ENCODE measurements around the gene IER2.

IER2 gene

DNA sequence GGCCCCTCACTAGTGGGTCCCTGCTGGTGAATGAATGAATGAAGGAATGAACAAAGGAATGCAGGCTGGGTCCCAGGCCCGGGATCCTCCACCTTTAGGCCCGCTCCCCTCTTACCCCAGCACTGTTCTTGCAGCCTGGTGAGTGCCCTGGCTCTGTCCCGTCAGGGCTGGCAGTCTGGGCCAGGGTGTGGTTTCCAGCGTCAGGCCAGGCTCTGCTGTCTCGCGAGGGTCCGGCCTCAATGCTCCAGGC is 47.9 kb upstream of the IER2 start:
- H3F3A ChIP-seq (ENCODE audit: insufficient read depth, low read length), result 0 out of 2 replicates have a peak, but pooled peaks cover 3% of the 10 kb centered on the region
- no peaks in the 10 kb centered on the region for H3K9me3 ChIP-seq (ENCODE audit: low read length)
- H3K4me3 ChIP-seq (ENCODE audit: low read depth, low read length, poor library complexity, severe bottlenecking), result peak overlapping the region; percentile 62
- no peaks in the 10 kb centered on the region for H3K79me2 ChIP-seq (ENCODE audit: insufficient read depth, low read length)
- H2AFZ ChIP-seq (ENCODE audit: low read length), result no peak overlapping the region
- H3K4me2 ChIP-seq (ENCODE audit: low read length), result peak overlapping the region; percentile 62
- H3K27me3 ChIP-seq (ENCODE audit: insufficient read depth, low read length), result no peaks in the 10 kb centered on the region; the same call in 1 of the 2 replicates
- peak overlapping the region; percentile 98 for H3K27ac ChIP-seq (ENCODE audit: low read depth, low read length, poor library complexity, severe bottlenecking)
- no peaks in the 10 kb centered on the region for H4K20me1 ChIP-seq (ENCODE audit: insufficient read depth, low read length)
- H3K36me3 ChIP-seq (ENCODE audit: insufficient read depth, low read length), result peaks cover 12% of the 10 kb centered on the region; the same call in 1 of the 2 replicates
- no peaks in the 10 kb centered on the region for H3K9me2 ChIP-seq (ENCODE audit: low read depth, low read length)
- TF ChIP-seq, protein P1, sequence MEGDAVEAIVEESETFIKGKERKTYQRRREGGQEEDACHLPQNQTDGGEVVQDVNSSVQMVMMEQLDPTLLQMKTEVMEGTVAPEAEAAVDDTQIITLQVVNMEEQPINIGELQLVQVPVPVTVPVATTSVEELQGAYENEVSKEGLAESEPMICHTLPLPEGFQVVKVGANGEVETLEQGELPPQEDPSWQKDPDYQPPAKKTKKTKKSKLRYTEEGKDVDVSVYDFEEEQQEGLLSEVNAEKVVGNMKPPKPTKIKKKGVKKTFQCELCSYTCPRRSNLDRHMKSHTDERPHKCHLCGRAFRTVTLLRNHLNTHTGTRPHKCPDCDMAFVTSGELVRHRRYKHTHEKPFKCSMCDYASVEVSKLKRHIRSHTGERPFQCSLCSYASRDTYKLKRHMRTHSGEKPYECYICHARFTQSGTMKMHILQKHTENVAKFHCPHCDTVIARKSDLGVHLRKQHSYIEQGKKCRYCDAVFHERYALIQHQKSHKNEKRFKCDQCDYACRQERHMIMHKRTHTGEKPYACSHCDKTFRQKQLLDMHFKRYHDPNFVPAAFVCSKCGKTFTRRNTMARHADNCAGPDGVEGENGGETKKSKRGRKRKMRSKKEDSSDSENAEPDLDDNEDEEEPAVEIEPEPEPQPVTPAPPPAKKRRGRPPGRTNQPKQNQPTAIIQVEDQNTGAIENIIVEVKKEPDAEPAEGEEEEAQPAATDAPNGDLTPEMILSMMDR (IDR thresholded peaks at IDR 0.05; ENCODE audit: low read length), result no peak
- no peak for TF ChIP-seq EZH2 (IDR thresholded peaks at IDR 0.05; ENCODE audit: borderline replicate concordance, low read length)
- peak overlapping the region; percentile 69 for H3K9ac ChIP-seq (ENCODE audit: low read length)
- peaks cover 78% of the 10 kb centered on the region for H3K4me1 ChIP-seq (ENCODE audit: insufficient read depth, low read length, severe bottlenecking)

DNA sequence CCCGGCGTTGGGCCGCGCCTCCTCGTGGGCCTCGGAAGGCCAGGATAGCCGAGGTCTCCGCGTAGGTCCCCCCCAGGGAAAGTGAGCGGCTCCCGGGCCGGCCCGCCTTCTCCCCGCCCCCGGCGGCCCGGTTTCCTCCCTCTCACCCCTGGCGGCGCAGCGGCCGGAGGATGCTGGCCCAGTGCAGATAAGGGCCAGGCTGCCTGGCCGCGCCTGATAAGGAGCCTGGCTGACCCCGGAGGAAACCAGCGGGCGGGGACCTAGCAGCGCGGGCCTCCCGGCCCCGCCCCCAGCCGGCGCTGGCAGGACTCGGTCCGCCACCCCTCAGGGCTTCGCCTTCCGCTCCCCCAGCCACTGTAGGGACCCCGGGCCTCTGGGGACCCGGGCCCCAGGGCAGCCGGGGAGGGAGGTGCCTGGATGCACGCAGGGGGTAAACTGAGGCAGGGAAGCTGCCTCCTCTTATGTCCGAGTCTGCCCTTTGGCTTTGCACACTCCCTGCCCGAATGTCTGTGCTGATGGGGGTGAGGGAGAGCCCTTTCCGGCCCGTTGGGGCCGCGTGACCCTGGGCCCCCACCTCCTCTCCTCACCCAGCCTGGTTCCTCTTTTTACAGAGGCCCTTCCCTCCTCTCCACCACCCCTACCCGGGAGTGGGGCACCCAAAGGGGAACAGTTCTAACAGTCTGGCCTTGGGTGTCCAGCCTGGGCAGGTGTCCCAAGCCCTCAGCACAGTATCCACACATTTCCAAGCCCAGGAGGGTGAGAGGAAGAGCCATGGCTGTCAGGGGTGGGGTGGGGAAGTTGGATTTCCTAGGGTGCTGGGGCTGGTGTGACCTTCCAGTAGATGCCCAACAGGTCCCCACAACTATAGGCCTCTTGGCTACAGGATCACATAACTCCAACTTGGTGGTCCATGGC is 47.3 kb upstream of the IER2 start, which contains the start of gene LYL1:
TSS of gene LYL1 (minus strand) at position 193 of the 915 bp plus-strand sequence. CDS start 1,687 bp downstream, outside the sequence.
- peak within 1 kb of the TSS; percentile 62 for H3K4me3 ChIP-seq (ENCODE audit: low read depth, low read length, poor library complexity, severe bottlenecking)
- peak within 1 kb of the TSS; percentile 62 for H3K4me2 ChIP-seq (ENCODE audit: low read length)

DNA sequence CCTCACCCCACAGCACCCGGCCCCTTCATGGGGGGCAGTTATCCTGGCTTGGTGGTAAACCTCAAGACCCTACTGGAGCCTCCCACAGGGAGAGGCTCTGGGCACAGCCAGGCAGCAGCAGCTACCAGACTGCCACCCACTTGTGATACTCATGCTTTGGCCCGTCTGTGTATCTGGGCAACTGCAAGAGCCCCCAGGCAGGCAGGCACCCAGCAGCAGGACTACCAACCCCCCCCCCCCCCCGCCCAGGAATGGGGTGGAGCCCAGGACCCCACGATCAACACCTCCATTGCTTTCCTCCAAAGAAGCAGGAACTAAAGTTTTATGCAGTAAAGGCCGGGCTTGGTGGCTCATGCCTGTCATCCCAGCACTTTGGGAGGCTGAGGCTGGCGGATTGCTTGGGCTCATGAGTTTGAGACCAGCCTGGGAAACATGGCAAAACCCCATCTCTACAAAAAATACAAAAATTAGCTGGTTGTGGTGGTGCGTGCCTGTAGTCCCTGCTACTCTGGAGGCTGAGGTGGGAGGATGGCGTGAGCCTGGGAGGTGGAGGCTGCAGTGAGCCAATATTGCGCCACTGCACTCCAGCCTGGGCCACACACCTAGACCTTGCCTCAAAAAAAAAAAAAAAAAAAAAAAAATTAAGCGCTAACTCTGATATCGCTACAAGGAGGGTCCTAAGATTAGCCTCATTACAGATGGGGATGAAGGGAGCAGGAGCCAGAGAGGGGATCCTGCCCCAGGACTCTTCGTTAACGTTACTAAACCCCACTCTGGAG is 46.4 kb upstream of the IER2 start:
- no peak for TF ChIP-seq EZH2 (IDR thresholded peaks at IDR 0.05; ENCODE audit: borderline replicate concordance, low read length)
- TF ChIP-seq, protein P1 (IDR thresholded peaks at IDR 0.05; ENCODE audit: low read length), result no peak
- Histone ChIP-seq H3F3A (ENCODE audit: insufficient read depth, low read length) (0 out of 2 replicates have a peak, but pooled peaks cover 3% of the 10 kb centered on the region), H3K27ac (ENCODE audit: low read depth, low read length, poor library complexity, severe bottlenecking) (peak overlapping the region; percentile 98), H3K9ac (ENCODE audit: low read length) (peak overlapping the region; percentile 91), H3K27me3 (ENCODE audit: insufficient read depth, low read length) (no peaks in the 10 kb centered on the region; the same call in 1 of the 2 replicates), H3K36me3 (ENCODE audit: insufficient read depth, low read length) (peaks cover 15% of the 10 kb centered on the region; the same call in 1 of the 2 replicates), H3K4me2 (ENCODE audit: low read length) (peak overlapping the region; percentile 92), H4K20me1 (ENCODE audit: insufficient read depth, low read length) (no peaks in the 10 kb centered on the region), H3K9me3 (ENCODE audit: low read length) (no peaks in the 10 kb centered on the region), H2AFZ (ENCODE audit: low read length) (no peak overlapping the region), H3K4me1 (ENCODE audit: insufficient read depth, low read length, severe bottlenecking) (peaks cover 74% of the 10 kb centered on the region), H3K9me2 (ENCODE audit: low read depth, low read length) (no peaks in the 10 kb centered on the region), H3K4me3 (ENCODE audit: low read depth, low read length, poor library complexity, severe bottlenecking) (peak overlapping the region; percentile 80), H3K79me2 (ENCODE audit: insufficient read depth, low read length) (no peaks in the 10 kb centered on the region)

More for the DNA sequence above, 47.3 kb upstream of the IER2 start, which contains the start of gene LYL1:
- TF ChIP-seq, protein P1 (IDR thresholded peaks at IDR 0.05; ENCODE audit: low read length), result no peak
- no peak for TF ChIP-seq EZH2 (IDR thresholded peaks at IDR 0.05; ENCODE audit: borderline replicate concordance, low read length)
- Histone ChIP-seq H3K9me2 (ENCODE audit: low read depth, low read length) (no peaks in the 10 kb centered on the region), H3K27me3 (ENCODE audit: insufficient read depth, low read length) (no peaks in the 10 kb centered on the region; the same call in 1 of the 2 replicates), H3K79me2 (ENCODE audit: insufficient read depth, low read length) (no peaks in the 10 kb centered on the region), H3K27ac (ENCODE audit: low read depth, low read length, poor library complexity, severe bottlenecking) (peak within 1 kb of the TSS; percentile 98), H3K4me1 (ENCODE audit: insufficient read depth, low read length, severe bottlenecking) (peaks cover 78% of the 10 kb centered on the region), H3K36me3 (ENCODE audit: insufficient read depth, low read length) (peaks cover 16% of the 10 kb centered on the region; the same call in 1 of the 2 replicates), H2AFZ (ENCODE audit: low read length) (no peak within 1 kb of the TSS), H3K9ac (ENCODE audit: low read length) (peak within 1 kb of the TSS; percentile 69), H3F3A (ENCODE audit: insufficient read depth, low read length) (0 out of 2 replicates have a peak, but pooled peaks cover 3% of the 10 kb centered on the region), H4K20me1 (ENCODE audit: insufficient read depth, low read length) (no peaks in the 10 kb centered on the region), H3K9me3 (ENCODE audit: low read length) (no peaks in the 10 kb centered on the region)
